HepG2 (cell line): ENCODE data around the gene RNASE1. TPM values are rescaled to one million over a fixed set of nuclear protein-coding genes. Genes with fewer than 3 reads are reported as not detected.

Experiments used
- ATAC-seq: fragments of 200-7000 bp; cut with Tn5 transposase; 3 replicates; pipeline ENCODE4 v1.9.1; 2020; ENCODE audit warnings: mild to moderate bottlenecking, moderate library complexity
- BruUV-seq: library from RNA; stranded (reverse); fragments of 400-500 nt; replicated peaks from 2 replicates; lab custom pipeline; 2021; lab: Mats Ljungman, UMichigan
- CTCF ChIA-PET: fragments of 300-600 bp; formaldehyde crosslinking; extraction: SDS; loops from one replicate; lab custom pipeline; 2021; ENCODE audit warnings: low total read pairs, inconsistent platforms, low intra/inter-chr PET ratio; lab: Yijun Ruan, JAX
- POLR2A ChIA-PET: fragments of 350-600 bp; sonication (Branson Sonifier 250); formaldehyde crosslinking; loops from one replicate; lab custom pipeline; 2020; ENCODE audit warnings: antibody characterized with exemption, inconsistent platforms; lab: Yijun Ruan, JAX
- DNase-seq: peaks from one replicate; pipeline ENCODE4 v3.0.0-alpha.2; 2015; ENCODE audit warnings: low spot score
- FAIRE-seq: peaks from 3 replicates; lab custom pipeline; 2011; peaks lifted over from hg19 to GRCh38; lab: Jason Lieb, UNC
- H2AFZ ChIP-seq: one replicate; pipeline ENCODE4 v1.6.1; 2011; ENCODE audit warnings: low read length, inconsistent platforms
- H3K27ac ChIP-seq: fragments of 300-600 bp; 3 replicates; pipeline ENCODE4 v1.8.0; 2011; ENCODE audit warnings: mixed run types, mild to moderate bottlenecking, mixed read lengths, low read length, inconsistent platforms; ENCODE audit not compliant: insufficient read depth; ENCODE audit errors: extremely low read length
- H3K27me3 ChIP-seq, 2 experiments: fragments of 200-600 bp in 1 of 2; 2 replicates in 1 of 2; 3 replicates in 1 of 2; pipeline versions ENCODE4 v1.6.0 to v1.8.0; 2011; ENCODE audit warnings: low read length in 2 of 2, mild to moderate bottlenecking in 2 of 2, moderate library complexity in 2 of 2, inconsistent platforms in 1 of 2; ENCODE audit not compliant: insufficient read depth in 2 of 2, control insufficient read depth in 1 of 2
- H3K36me3 ChIP-seq, 2 experiments: fragments of 200-600 bp in 1 of 2; replicated peaks in 1 of 2; 2 replicates in 1 of 2; 3 replicates in 1 of 2; pipeline versions ENCODE4 v1.5.1 to v1.8.0; 2011; ENCODE audit warnings: low read length in 2 of 2, inconsistent platforms in 1 of 2; ENCODE audit not compliant: insufficient read depth in 2 of 2, control insufficient read depth in 1 of 2
- H3K4me1 ChIP-seq: 2 replicates; pipeline ENCODE4 v1.5.1; 2012; ENCODE audit warnings: low read length, inconsistent platforms; ENCODE audit not compliant: insufficient read depth
- H3K4me2 ChIP-seq: 2 replicates; pipeline ENCODE4 v1.6.0; 2011; ENCODE audit warnings: low read depth, low read length, inconsistent platforms
- H3K4me3 ChIP-seq, 3 experiments: fragments of 200-600 bp in 1 of 3; sonication (generic), shearing (Covaris generic) in 1 of 3; replicated peaks in 1 of 3; 2 replicates each; pipeline ENCODE4 v1.5.1; 2011 to 2016; ENCODE audit warnings: low read length in 3 of 3, inconsistent platforms in 2 of 3, low read depth in 2 of 3, mild to moderate bottlenecking in 2 of 3, control low read depth in 1 of 3, mixed read lengths in 1 of 3; ENCODE audit not compliant: insufficient read depth in 1 of 3
- H3K79me2 ChIP-seq: one replicate; pipeline ENCODE4 v1.6.1; 2011; ENCODE audit warnings: low read length, inconsistent platforms; ENCODE audit not compliant: insufficient read depth
- H3K9ac ChIP-seq: 2 replicates; pipeline ENCODE4 v1.6.0; 2011; ENCODE audit warnings: mild to moderate bottlenecking, low read depth, low read length, inconsistent platforms; ENCODE audit not compliant: insufficient read depth
- H3K9me3 ChIP-seq: 2 replicates; pipeline ENCODE4 v1.5.1; 2012; ENCODE audit warnings: mild to moderate bottlenecking, low read length
- H4K20me1 ChIP-seq: 2 replicates; pipeline ENCODE4 v1.6.0; 2011; ENCODE audit warnings: inconsistent platforms, mild to moderate bottlenecking, low read length, moderate library complexity; ENCODE audit not compliant: insufficient read depth
- CC2D1A ChIP-seq: sonication (generic); formaldehyde crosslinking; IDR thresholded peaks from 2 replicates; pipeline ENCODE4 v1.8.1; 2023; ENCODE audit warnings: mild to moderate bottlenecking, missing genetic modification reagents
- E2F1 ChIP-seq: sonication (generic); formaldehyde crosslinking; IDR thresholded peaks from 2 replicates; pipeline ENCODE4 v1.5.0; 2020; ENCODE audit warnings: missing genetic modification reagents
- ESRRA ChIP-seq: sonication (generic); formaldehyde crosslinking; IDR thresholded peaks from 2 replicates; pipeline ENCODE4 v1.5.1; 2020; ENCODE audit warnings: mild to moderate bottlenecking, low read depth, missing genetic modification reagents
- FOSL1 ChIP-seq: sonication (generic); formaldehyde crosslinking; IDR thresholded peaks from 2 replicates; pipeline ENCODE4 v1.9.0; 2021; ENCODE audit warnings: missing genetic modification reagents, borderline replicate concordance
- FOXK2 ChIP-seq: fragments of 450-650 bp; IDR thresholded peaks from 2 replicates; pipeline ENCODE4 v1.6.1; 2016
- GPBP1L1 ChIP-seq: sonication (generic); formaldehyde crosslinking; IDR thresholded peaks from 2 replicates; pipeline ENCODE4 v1.5.0; 2020; ENCODE audit warnings: mild to moderate bottlenecking, missing genetic modification reagents
- HOXA3 ChIP-seq: sonication (generic); formaldehyde crosslinking; IDR thresholded peaks from 2 replicates; pipeline ENCODE4 v1.5.0; 2020; ENCODE audit warnings: missing genetic modification reagents
- KMT2A ChIP-seq: sonication (generic); formaldehyde crosslinking; IDR thresholded peaks from 2 replicates; pipeline ENCODE4 v1.4.0; 2020; ENCODE audit warnings: missing genetic modification reagents
- MED8 ChIP-seq: sonication (generic); formaldehyde crosslinking; IDR thresholded peaks from 2 replicates; pipeline ENCODE4 v1.8.1; 2023; ENCODE audit warnings: mild to moderate bottlenecking, missing genetic modification reagents; ENCODE audit not compliant: insufficient replicate concordance
- PREB ChIP-seq: sonication (generic); formaldehyde crosslinking; IDR thresholded peaks from 2 replicates; pipeline ENCODE4 v1.4.0; 2020; ENCODE audit warnings: missing genetic modification reagents
- TBP ChIP-seq: sonication (generic); formaldehyde crosslinking; IDR thresholded peaks from 2 replicates; pipeline ENCODE4 v1.5.0; 2020; ENCODE audit warnings: missing genetic modification reagents
- XBP1 ChIP-seq: sonication (generic); formaldehyde crosslinking; IDR thresholded peaks from 2 replicates; pipeline ENCODE4 v1.5.0; 2020; ENCODE audit warnings: missing genetic modification reagents
- ZBTB33 ChIP-seq: sonication (generic); formaldehyde crosslinking; IDR thresholded peaks from 2 replicates; pipeline ENCODE4 v1.4.0; 2020; ENCODE audit warnings: missing genetic modification reagents
- ZNF101 ChIP-seq: sonication (generic); formaldehyde crosslinking; IDR thresholded peaks from 2 replicates; pipeline ENCODE4 v1.4.0; 2020; ENCODE audit warnings: mild to moderate bottlenecking, low read depth, missing genetic modification reagents, borderline replicate concordance
- ZNF235 ChIP-seq: sonication (generic); formaldehyde crosslinking; IDR thresholded peaks from 2 replicates; pipeline ENCODE4 v1.8.1; 2023; ENCODE audit warnings: mild to moderate bottlenecking, missing genetic modification reagents, borderline replicate concordance
- ZNF282 ChIP-seq: fragments of 450-650 bp; IDR thresholded peaks from 2 replicates; pipeline ENCODE4 v1.6.1; 2018; ENCODE audit not compliant: partially characterized antibody
- ZNF430 ChIP-seq: sonication (generic); formaldehyde crosslinking; IDR thresholded peaks from 2 replicates; pipeline ENCODE4 v1.9.0; 2021; ENCODE audit warnings: mild to moderate bottlenecking, missing genetic modification reagents
- ZNF468 ChIP-seq: sonication (generic); formaldehyde crosslinking; IDR thresholded peaks from 2 replicates; pipeline ENCODE4 v1.8.0; 2022; ENCODE audit warnings: mild to moderate bottlenecking, moderate library complexity, missing genetic modification reagents
- ZNF816 ChIP-seq: sonication (generic); formaldehyde crosslinking; IDR thresholded peaks from 2 replicates; pipeline ENCODE4 v1.8.0; 2022; ENCODE audit warnings: missing genetic modification reagents, mild to moderate bottlenecking, borderline replicate concordance
- WGBS: methylation state at CpG from one replicate; pipeline ENCODE4 v1.1.6; 2017; ENCODE audit warnings: low lambda C conversion rate; 5-methylcytosine and 5-hydroxymethylcytosine counted together
- in situ Hi-C: cut with HindIII; loops from 2 replicates; pipeline ENCODE4 v1.10.0; 2017; ENCODE audit warnings: low pct_unique_long_range_greater_than_20kb; ENCODE audit not compliant: extremely low pct_ligation_motif_present
- intact Hi-C: fragments of 100-400 bp; cut with micrococcal nuclease; formaldehyde crosslinking; loops from one replicate; pipeline ENCODE4 v1.10.0; 2022; ENCODE audit not compliant: unreplicated experiment
- polyA plus RNA-seq, 8 experiments: library from polyadenylated mRNA; depleted of rRNA in 3 of 8; stranded (reverse) in 7 of 8; unstranded in 1 of 8; fragments of >200 nt; fragmentation: Illumina TruSeq in 4 of 8; extraction: Trizol in 4 of 8; gene quantifications; 2 replicates each; pipeline versions ENCODE4 v1.2.1 to v1.2.3, GENCODE V29; 2011 to 2016; ENCODE audit warnings: low read depth in 4 of 8, missing spikeins in 1 of 8, mixed read lengths in 1 of 8; ENCODE audit not compliant: insufficient read depth in 1 of 8
- total RNA-seq, 5 experiments: library from RNA; depleted of rRNA; stranded (reverse); fragments of >200 nt; fragmentation: Illumina TruSeq; extraction: Trizol; gene quantifications; 2 replicates each; pipeline ENCODE4 v1.2.3, GENCODE V29; 2016; ENCODE audit warnings: low read depth in 1 of 5

Gene RNASE1
- total and polyA plus RNA-seq, 2 of the 13 experiments (the other 11 are each of a cell fraction or from before 2014, with no cell fraction given): not detected

- Histone ChIP-seq H4K20me1 (no peaks in the 10 kb centered on the region), H3K4me2 (no peak overlapping the region), H3K9me3 (no peaks in the 10 kb centered on the region), H3K27me3 (no peaks in the 10 kb centered on the region), H2AFZ (no peak overlapping the region), H3K27ac (no peak overlapping the region), H3K79me2 (no peaks in the 10 kb centered on the region), H3K4me3 (no peak overlapping the region), H3K4me1 (no peaks in the 10 kb centered on the region), H3K36me3 (no peaks in the 10 kb centered on the region), H3K9ac (no peak overlapping the region)
- ATAC-seq (no peak), FAIRE-seq (no peak), DNase-seq (no peak)
- in situ Hi-C loops: no loop called here
- ChIA-PET CTCF (no interaction called here), POLR2A (no interaction called here)
- intact Hi-C loops: no loop called here
- no TSS peak for BruUV-seq
- whole genome bisulfite sequencing: 48% methylated on average over 7 of the region's 7 CpGs
- TF ChIP-seq ZBTB33 (CRISPR knock-in tag): no peak
- no peak for TF ChIP-seq MED8
- TF ChIP-seq TBP: no peak
- no peak for TF ChIP-seq XBP1 (CRISPR knock-in tag)
- TF ChIP-seq PREB (CRISPR knock-in tag): no peak
- TF ChIP-seq E2F1: no peak
- TF ChIP-seq HOXA3 (CRISPR knock-in tag): no peak
- TF ChIP-seq CC2D1A (CRISPR knock-in tag): no peak
- no peak for TF ChIP-seq ZNF816 (CRISPR knock-in tag)
- TF ChIP-seq ZNF101 (CRISPR knock-in tag): no peak
- no peak for TF ChIP-seq GPBP1L1
- TF ChIP-seq KMT2A (CRISPR knock-in tag): no peak
- TF ChIP-seq ZNF282: no peak
- TF ChIP-seq ZNF468 (CRISPR knock-in tag): no peak
- no peak for TF ChIP-seq ESRRA (CRISPR knock-in tag)
- no peak for TF ChIP-seq ZNF430 (CRISPR knock-in tag)
- TF ChIP-seq ZNF235 (CRISPR knock-in tag): no peak
- no peak for TF ChIP-seq FOXK2
- no peak for TF ChIP-seq FOSL1 (CRISPR knock-in tag)
Observed at GRCh38 chr14:20791187-20791586, 11.5 kb downstream of the RNASE1 start.
